ENCODE data around the gene CCNDBP1. TPM values are rescaled to one million over a fixed set of nuclear protein-coding genes. Genes with fewer than 3 reads are reported as not detected.

CCNDBP1 gene
- total RNA-seq, 1 donor from 2014 or later, result 28.2 TPM

GRCh38 chr15:43214592-43215295 lies 29.5 kb downstream of the CCNDBP1 start:
- H3K27me3 Mint-ChIP-seq, result peaks cover 18% of the 10 kb centered on the region
- no peaks in the 10 kb centered on the region for H3K36me3 Mint-ChIP-seq
- no peak overlapping the region for H3K4me3 Mint-ChIP-seq
- no peak overlapping the region for H3K27ac Mint-ChIP-seq
- no peak for TF ChIP-seq CTCF (conservative IDR thresholded peaks at IDR 0.05)
- no peaks in the 10 kb centered on the region for H3K9me3 Mint-ChIP-seq
- no peaks in the 10 kb centered on the region for H3K4me1 Mint-ChIP-seq (ENCODE audit: unreplicated experiment)
- DNase-seq (ENCODE audit: extremely low spot score, unreplicated experiment), result no peak

- DNase-seq (ENCODE audit: extremely low spot score, unreplicated experiment), result no peak
- H3K4me1 Mint-ChIP-seq (ENCODE audit: unreplicated experiment), result peaks cover 5% of the 10 kb centered on the region
- no peaks in the 10 kb centered on the region for H3K9me3 Mint-ChIP-seq
- peaks cover 13% of the 10 kb centered on the region for H3K27me3 Mint-ChIP-seq
- no peak for TF ChIP-seq CTCF (conservative IDR thresholded peaks at IDR 0.05)
- H3K27ac Mint-ChIP-seq, result no peak overlapping the region
- H3K4me3 Mint-ChIP-seq, result no peak overlapping the region
- H3K36me3 Mint-ChIP-seq, result no peaks in the 10 kb centered on the region
Measured at GRCh38 chr15:43215961-43216360, 30.8 kb downstream of the CCNDBP1 start.

GRCh38 chr15:43218908-43219706 lies 33.9 kb downstream of the CCNDBP1 start:
- H3K27ac Mint-ChIP-seq, result no peak overlapping the region
- TF ChIP-seq CTCF (conservative IDR thresholded peaks at IDR 0.05), result peak; percentile 60
- no peak overlapping the region for H3K4me3 Mint-ChIP-seq
- H3K9me3 Mint-ChIP-seq, result no peaks in the 10 kb centered on the region
- H3K4me1 Mint-ChIP-seq (ENCODE audit: unreplicated experiment), result peaks cover 5% of the 10 kb centered on the region
- no peaks in the 10 kb centered on the region for H3K36me3 Mint-ChIP-seq
- peaks cover 9% of the 10 kb centered on the region for H3K27me3 Mint-ChIP-seq
- DNase-seq (ENCODE audit: extremely low spot score, unreplicated experiment), result no peak

GRCh38 chr15:43219929-43220928 lies 35.0 kb downstream of the CCNDBP1 start:
- Mint-ChIP-seq H3K9me3 (no peaks in the 10 kb centered on the region), H3K27me3 (peaks cover 9% of the 10 kb centered on the region), H3K4me1 (ENCODE audit: unreplicated experiment) (peaks cover 5% of the 10 kb centered on the region), H3K36me3 (no peaks in the 10 kb centered on the region), H3K27ac (no peak overlapping the region), H3K4me3 (no peak overlapping the region)
- no peak for DNase-seq (ENCODE audit: extremely low spot score, unreplicated experiment)
- TF ChIP-seq CTCF (conservative IDR thresholded peaks at IDR 0.05), result no peak

GRCh38 chr15:43220991-43221403 lies 35.8 kb downstream of the CCNDBP1 start, which contains the start of gene EPB42:
TSS of gene EPB42 (minus strand) at chr15:43221018. CDS start at chr15:43220825, 193 bp downstream.
- H3K4me3 Mint-ChIP-seq, result no peak within 1 kb of the TSS

More at GRCh38 chr15:43220991-43221403, 35.8 kb downstream of the CCNDBP1 start, which contains the start of gene EPB42:
- H3K36me3 Mint-ChIP-seq, result no peaks in the 10 kb centered on the region
- peaks cover 14% of the 10 kb centered on the region for H3K27me3 Mint-ChIP-seq
- no peak for TF ChIP-seq CTCF (conservative IDR thresholded peaks at IDR 0.05)
- peaks cover 5% of the 10 kb centered on the region for H3K4me1 Mint-ChIP-seq (ENCODE audit: unreplicated experiment)
- H3K27ac Mint-ChIP-seq, result no peak within 1 kb of the TSS
- H3K9me3 Mint-ChIP-seq, result peaks cover 4% of the 10 kb centered on the region
- DNase-seq (ENCODE audit: extremely low spot score, unreplicated experiment), result no peak
